KMS-11 (cell line): ENCODE data around the gene SLC28A3.

Experiments used
- H2AFZ ChIP-seq: fragments of 200-600 bp; sonication (generic); 2 replicates; pipeline ENCODE4 v1.6.1; 2016; ENCODE audit warnings: antibody characterized with exemption, mixed run types, low read depth
- H3K27ac ChIP-seq: fragments of 200-600 bp; sonication (generic); 2 replicates; pipeline ENCODE4 v1.6.1; 2016; ENCODE audit warnings: mild to moderate bottlenecking, mixed run types
- H3K27me3 ChIP-seq: fragments of 200-600 bp; sonication (generic); 2 replicates; pipeline ENCODE4 v1.6.1; 2017; ENCODE audit warnings: mild to moderate bottlenecking, low read depth, mixed run types, moderate library complexity; ENCODE audit not compliant: insufficient read depth
- H3K36me3 ChIP-seq: fragments of 200-600 bp; sonication (generic); 2 replicates; pipeline ENCODE4 v1.6.1; 2017; ENCODE audit warnings: mild to moderate bottlenecking, mixed run types; ENCODE audit not compliant: insufficient read depth
- H3K4me1 ChIP-seq: fragments of 200-600 bp; sonication (generic); 2 replicates; pipeline ENCODE4 v1.6.1; 2016; ENCODE audit warnings: mild to moderate bottlenecking, low read depth, mixed run types; ENCODE audit not compliant: poor library complexity, severe bottlenecking
- H3K4me2 ChIP-seq: fragments of 200-600 bp; sonication (generic); 2 replicates; pipeline ENCODE4 v1.7.0; 2016; ENCODE audit warnings: mild to moderate bottlenecking, mixed run types
- H3K4me3 ChIP-seq: fragments of 200-600 bp; sonication (generic); IDR thresholded peaks from 2 replicates; pipeline ENCODE4 v1.6.1; 2017; ENCODE audit warnings: low read depth, low read length, mixed read lengths; ENCODE audit not compliant: insufficient read depth
- H3K79me2 ChIP-seq: fragments of 200-600 bp; sonication (generic); 2 replicates; pipeline ENCODE4 v1.6.1; 2016; ENCODE audit warnings: low read depth, mixed run types; ENCODE audit not compliant: insufficient read depth
- H3K9ac ChIP-seq: fragments of 200-600 bp; sonication (generic); 2 replicates; pipeline ENCODE4 v1.6.1; 2016; ENCODE audit warnings: mild to moderate bottlenecking, mixed run types
- H4K20me1 ChIP-seq: fragments of 200-600 bp; sonication (generic); 2 replicates; pipeline ENCODE4 v1.6.1; 2016; ENCODE audit warnings: mild to moderate bottlenecking, mixed run types; ENCODE audit not compliant: insufficient read depth
- TF ChIP-seq, protein P1 (sequence below): fragments of 200-600 bp; sonication (generic); conservative IDR thresholded peaks from 2 replicates; pipeline ENCODE4 v1.6.1; 2017; ENCODE audit warnings: low read depth, mild to moderate bottlenecking, antibody characterized with exemption, low read length, moderate library complexity, mixed read lengths

Gene SLC28A3

DNA sequence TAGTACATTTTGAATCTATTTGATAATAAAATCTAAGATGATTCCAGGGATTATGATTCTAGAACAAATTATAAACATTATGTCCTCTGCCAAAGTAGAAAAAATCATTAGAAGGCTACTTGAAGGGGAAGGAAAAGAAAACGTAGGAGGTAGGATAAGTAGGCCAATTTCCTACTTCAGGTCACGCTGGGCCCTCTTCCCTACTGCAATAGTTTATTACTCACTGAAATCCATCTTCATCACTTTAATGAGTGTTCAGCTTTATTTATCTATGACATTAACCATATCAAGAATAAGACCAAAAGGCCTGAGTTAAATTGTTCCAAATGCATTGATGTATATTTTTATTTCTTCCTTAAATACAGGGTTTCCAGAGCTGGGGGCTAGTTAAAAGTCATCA lies 21.6 kb downstream of the SLC28A3 start:
- Histone ChIP-seq H3K4me1 (no peaks in the 10 kb centered on the region), H3K4me2 (no peak overlapping the region), H3K36me3 (no peaks in the 10 kb centered on the region), H3K9ac (no peak overlapping the region), H3K4me3 (no peak overlapping the region), H3K79me2 (no peaks in the 10 kb centered on the region), H2AFZ (no peak overlapping the region), H3K27me3 (no peaks in the 10 kb centered on the region), H4K20me1 (no peaks in the 10 kb centered on the region), H3K27ac (no peak overlapping the region)
- TF ChIP-seq, protein P1, sequence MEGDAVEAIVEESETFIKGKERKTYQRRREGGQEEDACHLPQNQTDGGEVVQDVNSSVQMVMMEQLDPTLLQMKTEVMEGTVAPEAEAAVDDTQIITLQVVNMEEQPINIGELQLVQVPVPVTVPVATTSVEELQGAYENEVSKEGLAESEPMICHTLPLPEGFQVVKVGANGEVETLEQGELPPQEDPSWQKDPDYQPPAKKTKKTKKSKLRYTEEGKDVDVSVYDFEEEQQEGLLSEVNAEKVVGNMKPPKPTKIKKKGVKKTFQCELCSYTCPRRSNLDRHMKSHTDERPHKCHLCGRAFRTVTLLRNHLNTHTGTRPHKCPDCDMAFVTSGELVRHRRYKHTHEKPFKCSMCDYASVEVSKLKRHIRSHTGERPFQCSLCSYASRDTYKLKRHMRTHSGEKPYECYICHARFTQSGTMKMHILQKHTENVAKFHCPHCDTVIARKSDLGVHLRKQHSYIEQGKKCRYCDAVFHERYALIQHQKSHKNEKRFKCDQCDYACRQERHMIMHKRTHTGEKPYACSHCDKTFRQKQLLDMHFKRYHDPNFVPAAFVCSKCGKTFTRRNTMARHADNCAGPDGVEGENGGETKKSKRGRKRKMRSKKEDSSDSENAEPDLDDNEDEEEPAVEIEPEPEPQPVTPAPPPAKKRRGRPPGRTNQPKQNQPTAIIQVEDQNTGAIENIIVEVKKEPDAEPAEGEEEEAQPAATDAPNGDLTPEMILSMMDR = no peak

DNA sequence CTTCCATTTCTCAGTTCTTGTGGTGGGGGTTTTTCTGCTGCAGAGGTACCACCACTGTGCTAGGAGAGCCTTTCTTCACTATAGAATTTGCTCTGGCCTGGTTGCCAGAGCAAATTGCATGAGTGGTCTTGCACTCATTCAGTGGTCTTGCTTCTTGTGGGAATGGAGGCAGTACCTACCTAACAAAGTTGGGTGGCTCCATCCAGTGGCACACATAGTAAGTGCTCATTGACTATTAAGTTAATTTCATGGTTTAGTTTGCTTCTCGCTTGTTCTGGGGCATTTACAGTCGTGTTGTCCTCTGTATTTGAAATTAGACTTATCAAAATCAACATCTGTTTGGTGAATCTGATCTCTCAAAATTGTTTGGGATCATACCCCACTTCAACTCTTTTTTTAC lies 23.0 kb downstream of the SLC28A3 start:
- no peak overlapping the region for H3K27ac ChIP-seq
- TF ChIP-seq, protein P1 = no peak
- H2AFZ ChIP-seq = no peak overlapping the region
- H3K79me2 ChIP-seq = no peaks in the 10 kb centered on the region
- no peaks in the 10 kb centered on the region for H3K27me3 ChIP-seq
- H3K4me1 ChIP-seq = no peaks in the 10 kb centered on the region
- H4K20me1 ChIP-seq = no peaks in the 10 kb centered on the region
- no peaks in the 10 kb centered on the region for H3K36me3 ChIP-seq
- H3K4me3 ChIP-seq = no peak overlapping the region
- no peak overlapping the region for H3K4me2 ChIP-seq
- H3K9ac ChIP-seq = no peak overlapping the region

DNA sequence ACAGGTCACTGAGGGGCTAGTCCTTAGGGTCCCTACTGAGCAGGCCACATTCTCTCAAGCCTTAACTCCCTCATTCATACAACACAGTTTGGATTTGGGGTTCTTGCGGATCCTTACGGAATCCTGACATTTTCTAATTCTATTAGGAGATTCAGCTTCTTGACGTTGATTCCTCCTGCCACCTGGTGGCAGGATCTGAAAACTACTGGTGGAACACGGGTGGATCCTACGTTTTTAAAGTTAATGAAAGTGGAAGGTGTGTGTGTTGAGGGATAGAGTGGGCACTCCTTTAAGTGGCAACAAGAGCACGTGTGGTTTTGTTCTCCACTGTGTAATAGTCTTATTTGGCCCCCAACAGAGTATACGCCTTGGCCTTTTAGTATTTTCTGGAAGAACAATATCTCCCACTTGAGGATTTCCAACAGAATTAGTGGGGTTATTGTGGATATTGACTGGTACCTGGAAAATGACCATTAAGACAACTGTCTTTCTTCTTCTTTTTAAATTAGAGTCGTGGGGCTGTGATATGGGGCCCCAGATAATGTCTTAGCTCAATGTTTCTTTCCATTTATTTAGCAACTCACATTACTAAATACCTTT lies 25.2 kb downstream of the SLC28A3 start:
- Histone ChIP-seq H3K79me2 (no peaks in the 10 kb centered on the region), H3K27ac (no peak overlapping the region), H3K36me3 (no peaks in the 10 kb centered on the region), H3K27me3 (no peaks in the 10 kb centered on the region), H2AFZ (peak overlapping the region; percentile 79), H4K20me1 (no peaks in the 10 kb centered on the region), H3K4me1 (no peaks in the 10 kb centered on the region), H3K9ac (no peak overlapping the region), H3K4me3 (no peak overlapping the region), H3K4me2 (peak overlapping the region; percentile 21; the same call in 1 of the 2 replicates)
- TF ChIP-seq, protein P1 = peak; percentile 91

DNA sequence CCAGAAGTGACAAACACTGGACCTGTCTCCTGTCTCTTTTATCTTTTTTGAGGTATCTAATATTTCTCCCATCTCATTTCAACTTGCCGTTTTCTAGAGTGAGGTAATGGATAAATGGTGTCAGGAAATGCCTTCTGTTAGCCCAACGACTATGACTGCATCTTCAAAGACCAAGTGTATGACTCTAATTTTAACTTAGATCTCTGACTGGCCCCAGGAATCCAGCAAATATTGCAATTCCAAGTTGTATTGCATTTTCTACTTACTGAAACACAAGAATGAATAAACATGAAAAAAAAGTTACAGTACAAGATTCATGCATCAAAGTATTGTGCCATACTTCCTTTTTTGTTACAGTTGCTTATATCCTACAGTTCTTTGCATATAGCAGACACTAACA lies 26.3 kb downstream of the SLC28A3 start:
- Histone ChIP-seq H3K27me3 (no peaks in the 10 kb centered on the region), H3K4me2 (no peak overlapping the region), H3K79me2 (no peaks in the 10 kb centered on the region), H2AFZ (no peak overlapping the region), H4K20me1 (no peaks in the 10 kb centered on the region), H3K4me3 (no peak overlapping the region), H3K9ac (no peak overlapping the region), H3K36me3 (no peaks in the 10 kb centered on the region), H3K4me1 (no peaks in the 10 kb centered on the region), H3K27ac (no peak overlapping the region)
- TF ChIP-seq, protein P1 = no peak
